Ascending aorta (tissue), 2 donors: ENCODE measurements around the gene EHBP1L1. TPM values are rescaled to one million over a fixed set of nuclear protein-coding genes. Genes with fewer than 3 reads are reported as not detected.

Experiments used
- DNase-seq, 2 donors: peaks; one replicate each; pipeline ENCODE4 v3.0.0-alpha.2; 2019; ENCODE audit warnings: low spot score in 2 of 2
- H3K27ac ChIP-seq, 2 donors: fragments of 200-600 bp; sonication (generic); one replicate each; pipeline ENCODE4 v1.5.1; 2016 to 2017; ENCODE audit warnings: mild to moderate bottlenecking in 1 of 2
- H3K27me3 ChIP-seq: fragments of 200-600 bp; sonication (generic); one replicate; pipeline ENCODE4 v1.5.1; 2017
- H3K36me3 ChIP-seq, 2 donors: fragments of 200-600 bp; sonication (generic); one replicate each; pipeline ENCODE4 v1.5.1; 2016
- H3K4me1 ChIP-seq, 2 donors: fragments of 200-600 bp; sonication (generic); one replicate each; pipeline ENCODE4 v1.5.1; 2016 to 2017; ENCODE audit warnings: mild to moderate bottlenecking in 1 of 2
- H3K4me3 ChIP-seq, 2 donors: fragments of 200-600 bp; sonication (generic); one replicate each; pipeline ENCODE4 v1.5.1; 2016 to 2017; ENCODE audit warnings: mild to moderate bottlenecking in 1 of 2
- H3K9me3 ChIP-seq, 2 donors: fragments of 200-600 bp; sonication (generic); one replicate each; pipeline ENCODE4 v1.5.1; 2016
- intact Hi-C: fragments of 100-400 bp; cut with DNase I; formaldehyde crosslinking; loops from one replicate; pipeline ENCODE4 v1.15.1; 2023
- total RNA-seq: library from RNA; depleted of rRNA; stranded (reverse); fragments of >200 nt; gene quantifications from one replicate; pipeline ENCODE4 v1.1.0, GENCODE V29; 2016
- TF ChIP-seq, protein P1 (sequence below), 3 experiments: fragments of 200-600 bp in 2 of 3; fragments of 450-650 bp in 1 of 3; sonication (generic) in 2 of 3; IDR thresholded peaks; one replicate each; pipeline ENCODE4 v1.5.1; 2016 to 2019; ENCODE audit warnings: antibody characterized with exemption in 3 of 3, mild to moderate bottlenecking in 1 of 3, moderate library complexity in 1 of 3

Gene EHBP1L1
- total RNA-seq, 1 donor from 2014 or later, result 418 TPM

DNA sequence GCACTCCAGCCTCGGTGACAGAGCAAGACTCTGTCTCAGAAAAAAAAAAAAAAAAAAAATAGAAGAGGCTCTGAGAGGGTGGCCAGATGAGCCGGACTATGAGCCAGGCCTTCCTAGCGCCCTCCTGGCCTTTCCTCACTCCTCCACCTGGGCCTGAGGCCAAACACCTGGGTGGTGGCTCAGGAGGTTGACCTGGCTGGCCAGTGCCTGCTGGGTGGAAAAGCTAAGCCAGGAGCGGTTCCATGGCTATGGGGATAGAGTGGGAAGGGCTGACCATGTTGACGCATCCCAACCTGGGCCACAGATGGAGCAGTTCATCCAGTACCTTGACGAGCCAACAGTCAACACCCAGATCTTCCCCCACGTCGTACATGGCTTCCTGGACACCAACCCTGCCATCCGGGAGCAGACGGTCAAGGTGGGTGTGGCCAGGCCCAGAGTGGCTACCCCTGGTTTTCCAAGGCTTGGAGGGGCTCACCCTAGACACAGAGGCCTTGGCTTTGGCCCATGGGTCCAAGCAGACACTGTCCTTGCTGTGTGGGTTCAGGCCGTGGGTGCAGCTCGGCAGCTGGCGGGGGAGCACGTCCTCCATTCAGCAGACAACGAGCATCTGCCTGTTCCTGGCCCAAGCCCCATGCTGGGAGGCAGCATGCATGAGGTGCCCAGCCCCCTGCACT is 43.3 kb upstream of the EHBP1L1 start:
- DNase-seq, result no peak
- H3K27ac ChIP-seq, result no peak overlapping the region
- no peaks in the 10 kb centered on the region for H3K27me3 ChIP-seq
- intact Hi-C loops, result no loop called here
- H3K9me3 ChIP-seq, result no peaks in the 10 kb centered on the region
- H3K4me1 ChIP-seq, result no peaks in the 10 kb centered on the region
- H3K36me3 ChIP-seq, result peaks cover 76 to 80% of the 10 kb centered on the region in 2 donors
- no peak overlapping the region for H3K4me3 ChIP-seq
- TF ChIP-seq, protein P1, sequence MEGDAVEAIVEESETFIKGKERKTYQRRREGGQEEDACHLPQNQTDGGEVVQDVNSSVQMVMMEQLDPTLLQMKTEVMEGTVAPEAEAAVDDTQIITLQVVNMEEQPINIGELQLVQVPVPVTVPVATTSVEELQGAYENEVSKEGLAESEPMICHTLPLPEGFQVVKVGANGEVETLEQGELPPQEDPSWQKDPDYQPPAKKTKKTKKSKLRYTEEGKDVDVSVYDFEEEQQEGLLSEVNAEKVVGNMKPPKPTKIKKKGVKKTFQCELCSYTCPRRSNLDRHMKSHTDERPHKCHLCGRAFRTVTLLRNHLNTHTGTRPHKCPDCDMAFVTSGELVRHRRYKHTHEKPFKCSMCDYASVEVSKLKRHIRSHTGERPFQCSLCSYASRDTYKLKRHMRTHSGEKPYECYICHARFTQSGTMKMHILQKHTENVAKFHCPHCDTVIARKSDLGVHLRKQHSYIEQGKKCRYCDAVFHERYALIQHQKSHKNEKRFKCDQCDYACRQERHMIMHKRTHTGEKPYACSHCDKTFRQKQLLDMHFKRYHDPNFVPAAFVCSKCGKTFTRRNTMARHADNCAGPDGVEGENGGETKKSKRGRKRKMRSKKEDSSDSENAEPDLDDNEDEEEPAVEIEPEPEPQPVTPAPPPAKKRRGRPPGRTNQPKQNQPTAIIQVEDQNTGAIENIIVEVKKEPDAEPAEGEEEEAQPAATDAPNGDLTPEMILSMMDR (IDR thresholded peaks at IDR 0.05), result no peak

DNA sequence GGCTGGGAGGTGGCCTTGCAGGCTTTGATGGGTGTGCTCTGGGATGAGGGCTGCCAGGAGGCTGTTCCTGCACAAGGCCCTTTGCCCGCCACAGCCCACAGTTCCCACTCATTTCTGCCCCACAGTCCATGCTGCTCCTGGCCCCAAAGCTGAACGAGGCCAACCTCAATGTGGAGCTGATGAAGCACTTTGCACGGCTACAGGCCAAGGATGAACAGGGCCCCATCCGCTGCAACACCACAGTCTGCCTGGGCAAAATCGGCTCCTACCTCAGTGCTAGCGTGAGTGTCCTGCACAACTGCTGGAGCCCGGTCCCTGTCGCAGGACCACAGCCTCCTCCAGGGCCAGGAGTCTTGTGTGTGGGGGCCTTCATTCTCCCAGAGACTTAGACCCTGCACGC is 40.8 kb upstream of the EHBP1L1 start:
- TF ChIP-seq, protein P1 (IDR thresholded peaks at IDR 0.05), result no peak
- no peak for DNase-seq
- no peak overlapping the region for H3K4me3 ChIP-seq
- H3K27me3 ChIP-seq, result no peaks in the 10 kb centered on the region
- H3K27ac ChIP-seq, result no peak overlapping the region
- H3K9me3 ChIP-seq, result no peaks in the 10 kb centered on the region
- intact Hi-C loops, result no loop called here
- peaks cover 64 to 82% of the 10 kb centered on the region in 2 donors for H3K36me3 ChIP-seq
- peaks cover 6 to 7% of the 10 kb centered on the region in 2 donors for H3K4me1 ChIP-seq

DNA sequence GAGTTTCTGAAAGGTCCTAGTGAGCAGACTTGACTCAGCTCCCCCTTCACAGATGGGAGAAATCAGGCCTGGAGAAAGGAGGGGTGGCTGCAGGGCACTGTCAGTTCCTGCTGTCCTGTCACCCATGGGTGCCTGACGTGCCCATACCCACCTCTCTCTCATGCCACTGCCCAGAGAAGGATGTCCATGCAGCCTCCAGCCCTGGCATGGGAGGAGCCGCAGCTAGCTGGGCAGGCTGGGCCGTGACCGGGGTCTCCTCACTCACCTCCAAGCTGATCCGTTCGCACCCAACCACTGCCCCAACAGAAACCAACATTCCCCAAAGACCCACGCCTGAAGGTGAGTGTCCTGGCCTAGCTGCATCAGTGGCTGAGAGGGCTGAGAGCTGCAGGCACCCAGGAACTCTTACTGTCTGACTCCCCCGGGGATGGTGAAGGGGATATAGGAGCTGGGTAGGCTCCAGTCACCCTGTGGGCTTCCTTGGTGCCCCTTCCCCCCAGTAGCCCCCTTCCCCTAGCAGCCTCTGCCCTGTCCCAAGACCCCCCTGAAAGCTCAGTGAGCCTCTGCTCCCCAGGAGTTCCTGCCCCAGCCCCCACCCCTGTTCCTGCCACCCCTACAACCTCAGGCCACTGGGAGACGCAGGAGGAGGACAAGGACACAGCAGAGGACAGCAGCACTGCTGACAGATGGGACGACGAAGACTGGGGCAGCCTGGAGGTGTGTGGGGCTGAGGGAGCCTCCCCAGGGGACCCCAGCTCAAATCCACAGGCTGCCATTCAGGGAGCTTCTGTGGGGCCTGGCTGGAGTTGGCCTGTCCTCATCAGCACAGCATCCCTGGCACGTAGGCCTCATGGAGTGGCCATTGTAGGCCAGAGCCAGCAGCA is 39.2 kb upstream of the EHBP1L1 start:
- no peak overlapping the region for H3K4me3 ChIP-seq
- H3K9me3 ChIP-seq, result no peaks in the 10 kb centered on the region
- no peaks in the 10 kb centered on the region for H3K27me3 ChIP-seq
- peak overlapping the region in 1 of 2 donors; percentile 29 for H3K27ac ChIP-seq
- peaks cover 14 to 18% of the 10 kb centered on the region in 2 donors for H3K4me1 ChIP-seq
- TF ChIP-seq, protein P1 (IDR thresholded peaks at IDR 0.05), result no peak
- peaks cover 52 to 66% of the 10 kb centered on the region in 2 donors for H3K36me3 ChIP-seq
- intact Hi-C loops, result no loop called here
- DNase-seq, result no peak

DNA sequence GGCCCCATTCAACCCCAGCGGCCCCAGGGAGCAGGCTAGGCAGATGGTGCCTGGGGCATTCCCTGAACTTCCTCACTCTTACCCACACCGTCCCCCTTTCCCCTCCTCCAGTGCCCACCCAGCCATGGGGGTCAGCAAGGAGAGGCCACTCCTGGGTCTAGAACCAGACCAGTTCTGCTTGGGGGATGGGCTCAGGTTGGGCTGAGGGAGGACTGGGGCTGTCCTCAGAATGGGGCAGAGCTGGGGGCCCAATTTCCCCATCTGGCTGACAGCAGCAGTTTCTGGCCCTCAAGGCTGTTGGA is 38.6 kb upstream of the EHBP1L1 start:
- Histone ChIP-seq H3K27ac (peak overlapping the region in 1 of 2 donors; percentile 29), H3K9me3 (no peaks in the 10 kb centered on the region), H3K36me3 (peaks cover 47 to 60% of the 10 kb centered on the region in 2 donors), H3K4me3 (no peak overlapping the region), H3K27me3 (no peaks in the 10 kb centered on the region), H3K4me1 (peaks cover 16 to 22% of the 10 kb centered on the region in 2 donors)
- TF ChIP-seq, protein P1 (IDR thresholded peaks at IDR 0.05), result no peak
- no peak for DNase-seq
- intact Hi-C loops, result no loop called here

DNA sequence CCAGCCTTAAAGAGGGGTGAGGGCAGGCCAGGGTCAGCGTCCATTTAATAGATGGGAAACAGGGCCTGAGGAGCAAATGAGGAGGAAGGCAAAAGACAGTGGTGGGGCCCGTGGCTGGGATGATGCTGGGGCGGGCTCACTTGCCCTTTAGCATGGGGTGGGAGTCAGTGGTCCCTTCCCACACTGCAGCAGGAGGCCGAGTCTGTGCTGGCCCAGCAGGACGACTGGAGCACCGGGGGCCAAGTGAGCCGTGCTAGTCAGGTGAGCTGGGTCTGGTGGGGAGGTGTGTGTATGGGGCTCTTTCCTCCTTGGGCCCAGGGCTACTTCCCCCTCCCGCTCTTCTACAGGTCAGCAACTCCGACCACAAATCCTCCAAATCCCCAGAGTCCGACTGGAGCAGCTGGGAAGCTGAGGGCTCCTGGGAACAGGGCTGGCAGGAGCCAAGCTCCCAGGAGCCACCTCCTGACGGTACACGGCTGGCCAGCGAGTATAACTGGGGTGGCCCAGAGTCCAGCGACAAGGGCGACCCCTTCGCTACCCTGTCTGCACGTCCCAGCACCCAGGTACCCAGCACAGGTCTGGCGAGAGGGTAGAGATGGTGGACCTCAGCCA is 38.1 kb upstream of the EHBP1L1 start:
- H3K9me3 ChIP-seq, result no peaks in the 10 kb centered on the region
- TF ChIP-seq, protein P1 (IDR thresholded peaks at IDR 0.05), result no peak
- intact Hi-C loops, result no loop called here
- no peak overlapping the region for H3K4me3 ChIP-seq
- H3K27me3 ChIP-seq, result no peaks in the 10 kb centered on the region
- no peak for DNase-seq
- H3K4me1 ChIP-seq, result peaks cover 16 to 22% of the 10 kb centered on the region in 2 donors
- peak overlapping the region in 1 of 2 donors; percentile 29 for H3K27ac ChIP-seq
- H3K36me3 ChIP-seq, result peaks cover 43 to 59% of the 10 kb centered on the region in 2 donors
